ENCODE data around the gene RSAD1.

- TF ChIP-seq CTCF (IDR thresholded peaks at IDR 0.05; ENCODE audit: low read depth, low read length, poor library complexity, severe bottlenecking) (no peak), EZH2phosphoT487 (IDR thresholded peaks at IDR 0.05; ENCODE audit: borderline replicate concordance, low read length) (no peak)
These were observed 12.1 kb upstream of the RSAD1 start for GRCh38 chr17:50466371-50467113.
